PFSK-1 (cell line): ENCODE results near the gene TMC3.

Source experiments
- FOXP2 ChIP-seq: optimal IDR thresholded peaks from 2 replicates; pipeline ENCODE3; 2011; ENCODE audit warnings: borderline replicate concordance, control low read depth, inconsistent platforms; ENCODE audit not compliant: insufficient read depth; ENCODE audit errors: extremely low read length, extremely low read depth
- POLR2AphosphoS5 ChIP-seq: IDR thresholded peaks from 2 replicates; pipeline ENCODE4 v1.6.1; 2012; ENCODE audit warnings: low read depth, mild to moderate bottlenecking, control low read depth, low read length, moderate library complexity
- SIN3A ChIP-seq: IDR thresholded peaks from 2 replicates; pipeline ENCODE4 v1.6.1; 2012; ENCODE audit warnings: mild to moderate bottlenecking, low read length, moderate library complexity, borderline replicate concordance; ENCODE audit not compliant: insufficient read depth
- TAF1 ChIP-seq: IDR thresholded peaks from 2 replicates; pipeline ENCODE4 v1.6.1; 2012; ENCODE audit warnings: low read length, control low read depth, borderline replicate concordance; ENCODE audit not compliant: insufficient read depth
- TF ChIP-seq, protein P1 (sequence below), 2 experiments: IDR thresholded peaks; 2 replicates each; pipeline versions ENCODE4 v1.6.1 to v1.8.0; 2011 to 2012; ENCODE audit warnings: low read depth in 2 of 2, low read length in 2 of 2, control low read depth in 1 of 2, inconsistent platforms in 1 of 2, mild to moderate bottlenecking in 1 of 2, moderate library complexity in 1 of 2; ENCODE audit not compliant: insufficient read depth in 1 of 2

Gene TMC3

DNA sequence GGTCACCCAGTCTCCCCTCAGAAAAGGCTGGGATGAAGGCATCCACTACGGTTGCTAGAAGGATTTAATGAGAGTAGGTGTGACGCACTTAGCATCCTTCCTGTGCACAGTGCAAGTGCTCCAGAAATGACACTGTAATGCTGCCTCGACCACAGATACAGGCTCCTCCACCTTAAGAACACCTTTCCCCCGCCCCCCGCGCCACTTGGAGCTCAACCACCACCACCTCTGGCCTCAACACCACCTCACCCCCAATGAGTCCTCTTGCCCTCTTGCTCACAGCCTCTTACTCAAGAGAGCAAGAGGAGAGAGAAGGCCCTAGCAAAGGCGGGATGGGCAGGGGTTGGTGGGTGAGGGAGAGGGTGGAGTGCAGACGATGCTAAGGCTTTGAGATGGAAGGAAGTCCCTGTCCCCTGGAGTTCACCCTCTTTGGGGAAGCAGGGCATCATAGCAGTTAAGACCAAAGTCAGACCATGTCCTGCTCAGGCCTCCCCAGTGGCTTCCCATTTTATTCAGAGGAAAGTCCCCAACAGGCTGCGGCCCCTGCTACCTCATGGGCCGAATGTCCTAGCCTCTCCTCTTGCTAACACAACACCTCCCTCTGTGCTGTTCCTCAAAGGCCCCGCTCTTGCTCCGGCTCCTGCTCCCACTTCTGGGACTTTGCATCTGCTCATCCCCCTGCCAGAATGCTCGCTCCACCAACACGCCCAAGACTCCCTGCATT, 58.4 kb downstream of the TMC3 start:
- no peak for TF ChIP-seq POLR2AphosphoS5
- no peak for TF ChIP-seq FOXP2
- TF ChIP-seq TAF1 = no peak
- no peak for TF ChIP-seq SIN3A
- TF ChIP-seq, protein P1, sequence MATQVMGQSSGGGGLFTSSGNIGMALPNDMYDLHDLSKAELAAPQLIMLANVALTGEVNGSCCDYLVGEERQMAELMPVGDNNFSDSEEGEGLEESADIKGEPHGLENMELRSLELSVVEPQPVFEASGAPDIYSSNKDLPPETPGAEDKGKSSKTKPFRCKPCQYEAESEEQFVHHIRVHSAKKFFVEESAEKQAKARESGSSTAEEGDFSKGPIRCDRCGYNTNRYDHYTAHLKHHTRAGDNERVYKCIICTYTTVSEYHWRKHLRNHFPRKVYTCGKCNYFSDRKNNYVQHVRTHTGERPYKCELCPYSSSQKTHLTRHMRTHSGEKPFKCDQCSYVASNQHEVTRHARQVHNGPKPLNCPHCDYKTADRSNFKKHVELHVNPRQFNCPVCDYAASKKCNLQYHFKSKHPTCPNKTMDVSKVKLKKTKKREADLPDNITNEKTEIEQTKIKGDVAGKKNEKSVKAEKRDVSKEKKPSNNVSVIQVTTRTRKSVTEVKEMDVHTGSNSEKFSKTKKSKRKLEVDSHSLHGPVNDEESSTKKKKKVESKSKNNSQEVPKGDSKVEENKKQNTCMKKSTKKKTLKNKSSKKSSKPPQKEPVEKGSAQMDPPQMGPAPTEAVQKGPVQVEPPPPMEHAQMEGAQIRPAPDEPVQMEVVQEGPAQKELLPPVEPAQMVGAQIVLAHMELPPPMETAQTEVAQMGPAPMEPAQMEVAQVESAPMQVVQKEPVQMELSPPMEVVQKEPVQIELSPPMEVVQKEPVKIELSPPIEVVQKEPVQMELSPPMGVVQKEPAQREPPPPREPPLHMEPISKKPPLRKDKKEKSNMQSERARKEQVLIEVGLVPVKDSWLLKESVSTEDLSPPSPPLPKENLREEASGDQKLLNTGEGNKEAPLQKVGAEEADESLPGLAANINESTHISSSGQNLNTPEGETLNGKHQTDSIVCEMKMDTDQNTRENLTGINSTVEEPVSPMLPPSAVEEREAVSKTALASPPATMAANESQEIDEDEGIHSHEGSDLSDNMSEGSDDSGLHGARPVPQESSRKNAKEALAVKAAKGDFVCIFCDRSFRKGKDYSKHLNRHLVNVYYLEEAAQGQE (IDR thresholded peaks at IDR 0.05; ENCODE audit: insufficient read depth in 1 of 2, low read depth in 2 of 2, low read length in 2 of 2) = no peak

DNA sequence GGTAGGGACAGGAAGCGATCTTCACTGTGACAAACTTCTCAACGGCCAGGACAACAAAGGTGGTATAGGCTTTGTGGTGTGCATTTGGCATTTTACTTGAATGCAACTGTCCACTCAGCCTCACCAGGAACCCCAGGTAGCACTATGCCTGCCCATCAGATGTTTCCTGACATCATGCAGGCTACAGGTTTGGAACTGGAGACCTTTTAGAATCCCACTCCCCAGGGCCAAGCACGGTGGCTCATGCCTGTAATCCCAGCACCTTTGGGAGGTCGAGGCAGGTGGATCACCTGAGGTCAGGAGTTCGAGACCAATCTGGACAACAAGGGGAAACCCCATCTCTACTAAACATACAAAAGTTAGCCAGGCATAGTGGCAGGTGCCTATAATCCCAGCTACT, 59.6 kb downstream of the TMC3 start:
- TF ChIP-seq FOXP2 = no peak
- no peak for TF ChIP-seq SIN3A
- TF ChIP-seq POLR2AphosphoS5 = no peak
- TF ChIP-seq TAF1 = no peak
- TF ChIP-seq, protein P1 (IDR thresholded peaks at IDR 0.05; ENCODE audit: insufficient read depth in 1 of 2, low read depth in 2 of 2, low read length in 2 of 2) = no peak

DNA sequence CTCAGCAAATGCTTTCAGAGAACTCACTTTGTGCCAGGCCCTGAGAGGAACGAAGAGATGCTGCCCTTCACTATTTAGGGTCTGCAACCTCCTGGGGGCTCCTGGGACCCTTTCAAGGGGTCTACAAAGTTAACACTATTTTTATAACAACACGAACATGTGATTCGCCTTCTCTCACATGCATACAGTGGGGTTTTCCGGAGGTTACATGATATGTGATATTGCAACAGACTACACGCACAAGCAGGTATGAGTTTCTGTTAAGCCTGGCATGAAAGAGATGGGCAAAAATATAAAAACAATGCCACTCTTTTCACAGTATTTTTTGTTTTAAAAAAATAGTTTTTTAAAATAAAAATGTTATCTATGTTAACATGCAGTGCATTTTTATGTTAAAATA, 60.3 kb downstream of the TMC3 start:
- TF ChIP-seq, protein P1 (IDR thresholded peaks at IDR 0.05; ENCODE audit: insufficient read depth in 1 of 2, low read depth in 2 of 2, low read length in 2 of 2) = no peak

DNA sequence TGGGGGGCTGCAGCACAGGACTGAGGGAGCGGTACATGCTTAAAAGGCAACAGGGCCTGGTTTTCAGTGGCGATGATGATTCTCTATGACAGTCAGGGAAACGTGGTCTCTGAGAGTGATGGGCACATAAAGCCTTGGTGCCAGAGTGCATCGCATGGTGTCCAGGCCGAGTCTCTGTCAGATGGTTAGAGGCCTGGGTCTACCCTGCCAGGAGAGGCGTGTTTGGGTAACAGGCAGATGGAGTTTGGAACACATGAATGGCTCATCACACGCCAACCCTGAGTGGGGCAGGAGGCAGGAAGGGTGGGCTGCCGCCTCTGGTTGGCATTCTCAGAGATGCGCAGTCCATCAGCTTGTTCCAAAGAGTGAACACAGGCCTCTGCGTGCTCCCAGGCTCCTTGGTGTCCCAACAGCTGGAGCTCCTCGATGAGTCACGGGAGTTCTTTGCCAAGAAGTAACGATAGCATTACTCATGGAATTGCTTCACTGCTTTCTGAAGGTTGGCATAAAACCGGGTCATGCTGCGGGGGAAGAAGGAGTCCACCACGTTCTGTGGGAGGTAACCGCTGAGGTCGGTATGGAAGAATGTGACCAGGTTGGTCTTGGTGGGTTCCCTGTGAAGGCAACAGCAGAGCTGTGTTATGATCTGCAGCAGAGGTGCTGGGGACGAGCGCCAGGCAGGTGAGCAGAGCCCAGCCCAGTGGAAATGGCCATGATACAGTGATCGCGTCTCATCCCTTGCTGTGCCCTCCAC, 61.0 kb downstream of the TMC3 start:
- TF ChIP-seq SIN3A = no peak
- TF ChIP-seq POLR2AphosphoS5 = no peak
- TF ChIP-seq, protein P1 (IDR thresholded peaks at IDR 0.05; ENCODE audit: insufficient read depth in 1 of 2, low read depth in 2 of 2, low read length in 2 of 2) = no peak
- no peak for TF ChIP-seq TAF1
- no peak for TF ChIP-seq FOXP2
